ENCODE results near the gene NAA20. TPM values are rescaled to one million over a fixed set of nuclear protein-coding genes. Genes with fewer than 3 reads are reported as not detected.

The NAA20 gene
- total RNA-seq, 1 donor: 32.6 TPM

DNA sequence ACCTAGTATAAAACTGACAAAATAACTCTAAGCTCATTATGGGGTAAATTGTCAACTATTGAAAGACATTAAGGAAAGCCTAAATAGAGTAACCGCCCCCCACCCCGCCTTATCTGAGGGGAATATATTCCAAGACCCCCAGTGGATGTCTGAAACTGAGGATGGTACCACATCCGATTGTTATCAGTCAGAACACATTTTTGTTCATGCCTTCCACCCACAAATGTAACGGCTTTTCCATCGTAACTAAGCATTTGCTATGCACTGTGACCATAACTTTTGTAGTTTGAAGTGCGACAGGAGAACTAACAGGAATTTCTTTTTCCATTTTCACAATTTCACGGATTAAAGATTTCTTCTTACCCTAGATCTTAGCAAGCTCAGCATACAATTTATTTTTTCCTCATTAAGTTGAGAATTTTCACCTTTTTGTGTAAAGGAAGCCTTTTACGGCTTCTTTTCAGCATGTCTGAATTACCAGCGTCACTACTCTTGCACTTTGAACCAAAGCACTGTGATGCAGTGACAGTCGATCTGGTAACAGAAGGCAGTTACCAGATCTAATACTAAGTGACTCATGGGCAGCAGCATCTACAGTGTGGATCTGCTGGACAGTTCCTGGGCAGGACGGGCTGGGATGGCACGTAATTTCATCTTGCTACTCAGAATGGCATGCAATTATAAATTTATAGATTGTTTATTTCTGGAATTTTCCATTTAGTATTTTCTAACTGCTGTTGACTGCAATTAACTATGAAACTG lies 47.0 kb downstream of the NAA20 start:
- TF ChIP-seq, protein P1, sequence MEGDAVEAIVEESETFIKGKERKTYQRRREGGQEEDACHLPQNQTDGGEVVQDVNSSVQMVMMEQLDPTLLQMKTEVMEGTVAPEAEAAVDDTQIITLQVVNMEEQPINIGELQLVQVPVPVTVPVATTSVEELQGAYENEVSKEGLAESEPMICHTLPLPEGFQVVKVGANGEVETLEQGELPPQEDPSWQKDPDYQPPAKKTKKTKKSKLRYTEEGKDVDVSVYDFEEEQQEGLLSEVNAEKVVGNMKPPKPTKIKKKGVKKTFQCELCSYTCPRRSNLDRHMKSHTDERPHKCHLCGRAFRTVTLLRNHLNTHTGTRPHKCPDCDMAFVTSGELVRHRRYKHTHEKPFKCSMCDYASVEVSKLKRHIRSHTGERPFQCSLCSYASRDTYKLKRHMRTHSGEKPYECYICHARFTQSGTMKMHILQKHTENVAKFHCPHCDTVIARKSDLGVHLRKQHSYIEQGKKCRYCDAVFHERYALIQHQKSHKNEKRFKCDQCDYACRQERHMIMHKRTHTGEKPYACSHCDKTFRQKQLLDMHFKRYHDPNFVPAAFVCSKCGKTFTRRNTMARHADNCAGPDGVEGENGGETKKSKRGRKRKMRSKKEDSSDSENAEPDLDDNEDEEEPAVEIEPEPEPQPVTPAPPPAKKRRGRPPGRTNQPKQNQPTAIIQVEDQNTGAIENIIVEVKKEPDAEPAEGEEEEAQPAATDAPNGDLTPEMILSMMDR (IDR thresholded peaks at IDR 0.05; ENCODE audit: extremely low read depth, low read depth, low read length): no peak
- Histone ChIP-seq H3K36me3 (ENCODE audit: insufficient read depth, low read length) (no peaks in the 10 kb centered on the region), H3K79me2 (ENCODE audit: insufficient read depth, low read length) (no peaks in the 10 kb centered on the region), H2AFZ (ENCODE audit: low read length) (no peak overlapping the region), H4K20me1 (ENCODE audit: insufficient read depth, low read length) (no peaks in the 10 kb centered on the region), H3K4me3 (ENCODE audit: insufficient read depth, low read length) (no peak overlapping the region), H3K27ac (ENCODE audit: low read depth, low read length) (no peak overlapping the region), H3K9me3 (ENCODE audit: low read depth, low read length) (no peaks in the 10 kb centered on the region), H3K4me2 (ENCODE audit: insufficient read depth, low read length) (no peak overlapping the region), H3K27me3 (ENCODE audit: insufficient read depth, low read length) (peaks cover 10% of the 10 kb centered on the region), H3K4me1 (ENCODE audit: insufficient read depth, low read length) (no peaks in the 10 kb centered on the region)
- no peak for DNase-seq (ENCODE audit: insufficient read length, low spot score, missing footprints)

DNA sequence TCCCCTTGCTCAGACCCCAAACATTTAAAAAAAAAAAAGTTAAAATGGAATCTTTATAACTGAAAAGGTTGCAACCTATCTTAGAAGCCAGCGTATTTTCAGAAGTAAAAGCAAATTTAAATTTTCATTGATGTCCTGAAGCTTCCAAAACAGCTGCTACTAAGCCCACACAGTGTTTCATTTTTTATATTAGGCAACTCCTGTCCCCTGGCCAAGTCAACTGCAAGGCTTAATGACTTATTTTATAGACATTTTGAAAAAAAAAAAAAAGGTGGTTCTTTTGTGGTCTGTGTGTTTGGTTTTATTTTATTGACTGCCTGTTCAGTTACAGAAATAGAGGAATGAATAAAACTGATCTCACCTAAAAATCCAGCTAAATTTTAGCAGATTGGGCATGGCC lies 48.2 kb downstream of the NAA20 start:
- Histone ChIP-seq H3K27me3 (ENCODE audit: insufficient read depth, low read length) (peaks cover 10% of the 10 kb centered on the region), H3K4me1 (ENCODE audit: insufficient read depth, low read length) (no peaks in the 10 kb centered on the region), H4K20me1 (ENCODE audit: insufficient read depth, low read length) (no peaks in the 10 kb centered on the region), H3K4me2 (ENCODE audit: insufficient read depth, low read length) (no peak overlapping the region), H3K36me3 (ENCODE audit: insufficient read depth, low read length) (no peaks in the 10 kb centered on the region), H3K9me3 (ENCODE audit: low read depth, low read length) (no peaks in the 10 kb centered on the region), H2AFZ (ENCODE audit: low read length) (no peak overlapping the region), H3K79me2 (ENCODE audit: insufficient read depth, low read length) (no peaks in the 10 kb centered on the region), H3K4me3 (ENCODE audit: insufficient read depth, low read length) (no peak overlapping the region), H3K27ac (ENCODE audit: low read depth, low read length) (no peak overlapping the region)
- DNase-seq (ENCODE audit: insufficient read length, low spot score, missing footprints): no peak
- TF ChIP-seq, protein P1 (IDR thresholded peaks at IDR 0.05; ENCODE audit: extremely low read depth, low read depth, low read length): no peak

DNA sequence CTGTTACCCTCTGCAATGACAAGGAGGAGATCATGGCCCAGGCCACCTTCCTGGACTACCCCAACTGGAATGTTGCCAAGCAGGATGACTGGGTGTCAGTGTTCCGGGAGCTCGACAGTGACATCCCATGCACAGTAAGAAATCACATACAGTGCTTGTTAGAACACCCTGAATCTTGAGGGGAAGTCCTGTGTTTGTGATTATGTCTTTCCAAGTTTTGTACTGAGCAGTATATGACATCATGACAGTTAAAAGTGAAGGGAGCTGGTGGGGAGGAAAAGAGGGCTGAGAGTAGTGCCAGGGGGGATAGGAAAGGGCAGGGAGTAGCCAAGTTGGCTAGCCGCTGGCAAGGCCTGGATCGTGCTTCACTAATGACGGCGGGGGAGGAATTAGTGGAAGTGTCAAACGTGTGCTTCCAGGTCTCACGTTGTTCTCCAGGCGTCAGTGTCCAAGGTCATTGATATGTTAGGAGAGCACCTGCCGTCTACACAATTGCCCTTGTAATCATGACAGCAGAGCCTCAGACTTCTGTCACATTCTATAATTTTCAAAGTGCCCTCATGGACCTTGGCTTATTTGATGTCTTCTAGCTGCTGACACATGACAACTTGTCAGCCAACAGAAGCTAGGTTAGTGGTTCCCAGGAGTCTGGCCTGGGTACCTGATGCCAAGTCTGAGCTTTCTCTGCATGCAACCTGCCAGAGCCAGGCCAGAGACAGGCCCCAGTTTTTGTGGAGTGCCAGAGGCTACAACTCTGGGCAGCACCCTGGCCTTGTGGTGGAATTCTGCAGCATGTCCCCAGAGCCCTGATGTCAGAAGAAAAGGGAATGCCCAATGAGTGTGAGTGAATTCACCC lies 53.9 kb downstream of the NAA20 start:
- Histone ChIP-seq H3K4me1 (ENCODE audit: insufficient read depth, low read length) (no peaks in the 10 kb centered on the region), H3K4me3 (ENCODE audit: insufficient read depth, low read length) (no peak overlapping the region), H3K9me3 (ENCODE audit: low read depth, low read length) (no peaks in the 10 kb centered on the region), H3K4me2 (ENCODE audit: insufficient read depth, low read length) (no peak overlapping the region), H3K36me3 (ENCODE audit: insufficient read depth, low read length) (no peaks in the 10 kb centered on the region), H4K20me1 (ENCODE audit: insufficient read depth, low read length) (no peaks in the 10 kb centered on the region), H3K27ac (ENCODE audit: low read depth, low read length) (no peak overlapping the region), H3K27me3 (ENCODE audit: insufficient read depth, low read length) (peaks cover 8% of the 10 kb centered on the region), H2AFZ (ENCODE audit: low read length) (no peak overlapping the region), H3K79me2 (ENCODE audit: insufficient read depth, low read length) (no peaks in the 10 kb centered on the region)
- DNase-seq (ENCODE audit: insufficient read length, low spot score, missing footprints): no peak
- TF ChIP-seq, protein P1 (IDR thresholded peaks at IDR 0.05; ENCODE audit: extremely low read depth, low read depth, low read length): no peak

DNA sequence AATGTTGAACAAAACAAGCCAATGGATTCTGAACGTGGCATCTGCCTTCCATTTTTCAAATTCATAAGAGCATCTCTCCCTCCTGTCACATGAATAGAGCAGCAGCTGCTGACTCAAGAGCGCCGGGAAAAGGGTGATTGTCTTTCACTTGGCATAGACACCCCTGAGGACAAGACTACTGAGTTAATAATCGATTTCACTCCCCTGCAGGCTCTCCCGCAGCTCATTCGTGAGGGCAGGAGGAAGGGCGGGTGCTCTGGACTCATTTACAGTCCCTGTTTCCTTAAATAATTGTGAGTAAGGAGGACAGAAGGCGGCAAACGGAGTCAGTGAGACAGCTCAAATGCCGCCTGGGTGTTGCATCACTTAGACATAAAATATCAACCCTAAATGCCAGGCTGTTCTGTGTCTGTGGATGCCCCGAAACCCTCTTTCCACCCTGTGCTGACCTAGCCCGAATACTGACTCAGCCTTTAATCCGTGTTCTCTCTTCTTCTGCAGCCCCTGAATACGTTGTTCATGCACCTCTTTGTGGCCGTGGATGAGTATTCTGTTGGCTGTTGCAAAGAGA lies 56.7 kb downstream of the NAA20 start:
- no peak overlapping the region for H3K4me3 ChIP-seq (ENCODE audit: insufficient read depth, low read length)
- H3K4me1 ChIP-seq (ENCODE audit: insufficient read depth, low read length): no peaks in the 10 kb centered on the region

More for the DNA sequence above, 56.7 kb downstream of the NAA20 start:
- peaks cover 16% of the 10 kb centered on the region for H3K27me3 ChIP-seq (ENCODE audit: insufficient read depth, low read length)
- H3K4me2 ChIP-seq (ENCODE audit: insufficient read depth, low read length): no peak overlapping the region
- H3K79me2 ChIP-seq (ENCODE audit: insufficient read depth, low read length): no peaks in the 10 kb centered on the region
- H3K36me3 ChIP-seq (ENCODE audit: insufficient read depth, low read length): no peaks in the 10 kb centered on the region
- no peaks in the 10 kb centered on the region for H4K20me1 ChIP-seq (ENCODE audit: insufficient read depth, low read length)
- TF ChIP-seq, protein P1 (IDR thresholded peaks at IDR 0.05; ENCODE audit: extremely low read depth, low read depth, low read length): no peak
- no peak for DNase-seq (ENCODE audit: insufficient read length, low spot score, missing footprints)
- H2AFZ ChIP-seq (ENCODE audit: low read length): no peak overlapping the region
- H3K9me3 ChIP-seq (ENCODE audit: low read depth, low read length): no peaks in the 10 kb centered on the region
- H3K27ac ChIP-seq (ENCODE audit: low read depth, low read length): no peak overlapping the region

Measured in osteoblast (primary cell).